HTR-8/SVneo (cell line): Measurements from ENCODE around the gene RALGDS.

ENCODE experiments used
- DNase-seq: peaks from one replicate; pipeline ENCODE4 v3.0.0; 2011; ENCODE audit warnings: low spot score, mixed read lengths; ENCODE audit not compliant: insufficient read length
- FAIRE-seq: peaks from 2 replicates; lab custom pipeline; 2011; peaks lifted over from hg19 to GRCh38; lab: Jason Lieb, UNC

RALGDS gene

GRCh38 chr9:133121915-133122550, 993 bp upstream of the RALGDS start:
- FAIRE-seq, result no peak
- no peak for DNase-seq

- FAIRE-seq (no peak), DNase-seq (no peak)
These were observed 391 bp downstream of the RALGDS start for GRCh38 chr9:133120501-133121197.

GRCh38 chr9:133119846-133120500, 1.1 kb downstream of the RALGDS start:
- no peak for FAIRE-seq

GRCh38 chr9:133119103-133119845, 1.8 kb downstream of the RALGDS start:
- no peak for FAIRE-seq
- DNase-seq, result no peak

More at GRCh38 chr9:133119846-133120500, 1.1 kb downstream of the RALGDS start:
- DNase-seq, result no peak

- FAIRE-seq, result no peak
- no peak for DNase-seq
These were observed 2.5 kb downstream of the RALGDS start for GRCh38 chr9:133118568-133118967.

GRCh38 chr9:133118179-133118520, 2.9 kb downstream of the RALGDS start:
- FAIRE-seq (no peak), DNase-seq (no peak)

- DNase-seq (no peak), FAIRE-seq (no peak)
These were observed 3.5 kb downstream of the RALGDS start for GRCh38 chr9:133117271-133118178.

GRCh38 chr9:133116346-133117231, 4.5 kb downstream of the RALGDS start:
- DNase-seq (no peak), FAIRE-seq (no peak)

GRCh38 chr9:133115604-133116345, 5.3 kb downstream of the RALGDS start:
- no peak for DNase-seq
- no peak for FAIRE-seq

- FAIRE-seq (no peak), DNase-seq (no peak)
These were observed 6.0 kb downstream of the RALGDS start for GRCh38 chr9:133114886-133115603.

- no peak for DNase-seq
- no peak for FAIRE-seq
These were observed 6.8 kb downstream of the RALGDS start for GRCh38 chr9:133113949-133114885.

GRCh38 chr9:133113163-133113948, 7.7 kb downstream of the RALGDS start:
- no peak for DNase-seq
- FAIRE-seq, result no peak

- no peak for FAIRE-seq
- DNase-seq, result no peak
These were observed 8.4 kb downstream of the RALGDS start for GRCh38 chr9:133112663-133113026.

- DNase-seq (no peak), FAIRE-seq (no peak)
These were observed 9.0 kb downstream of the RALGDS start for GRCh38 chr9:133111808-133112662.
